Kidney epithelial cell (primary cell): ENCODE results near the gene ERFE. TPM values are rescaled to one million over a fixed set of nuclear protein-coding genes. Genes with fewer than 3 reads are reported as not detected.

Experiments used
- DNase-seq: peaks from one replicate; pipeline ENCODE4 v3.0.0-alpha.2; 2010; ENCODE audit warnings: low read depth
- H3K27me3 ChIP-seq: 2 replicates; pipeline ENCODE4 v1.6.0; 2011; ENCODE audit warnings: low read length; ENCODE audit not compliant: control insufficient read depth, insufficient read depth
- H3K36me3 ChIP-seq: 2 replicates; pipeline ENCODE4 v1.5.1; 2011; ENCODE audit warnings: low read length; ENCODE audit not compliant: control insufficient read depth, insufficient read depth
- H3K4me3 ChIP-seq: 2 replicates; pipeline ENCODE4 v1.5.1; 2011; ENCODE audit warnings: low read depth, mild to moderate bottlenecking, control low read depth, low read length
- total RNA-seq: library from RNA; depleted of rRNA; stranded (reverse); fragments of >200 nt; gene quantifications from 2 replicates; pipeline ENCODE4 v1.2.3, GENCODE V29; 2015
- TF ChIP-seq, protein P1 (sequence below): IDR thresholded peaks from 2 replicates; pipeline ENCODE4 v1.5.1; 2011; ENCODE audit warnings: mild to moderate bottlenecking, moderate library complexity, low read length, control low read depth, inconsistent platforms; ENCODE audit not compliant: insufficient read depth, poor library complexity, severe bottlenecking

Gene ERFE
- total RNA-seq, 1 donor from 2014 or later = 106 TPM

DNA sequence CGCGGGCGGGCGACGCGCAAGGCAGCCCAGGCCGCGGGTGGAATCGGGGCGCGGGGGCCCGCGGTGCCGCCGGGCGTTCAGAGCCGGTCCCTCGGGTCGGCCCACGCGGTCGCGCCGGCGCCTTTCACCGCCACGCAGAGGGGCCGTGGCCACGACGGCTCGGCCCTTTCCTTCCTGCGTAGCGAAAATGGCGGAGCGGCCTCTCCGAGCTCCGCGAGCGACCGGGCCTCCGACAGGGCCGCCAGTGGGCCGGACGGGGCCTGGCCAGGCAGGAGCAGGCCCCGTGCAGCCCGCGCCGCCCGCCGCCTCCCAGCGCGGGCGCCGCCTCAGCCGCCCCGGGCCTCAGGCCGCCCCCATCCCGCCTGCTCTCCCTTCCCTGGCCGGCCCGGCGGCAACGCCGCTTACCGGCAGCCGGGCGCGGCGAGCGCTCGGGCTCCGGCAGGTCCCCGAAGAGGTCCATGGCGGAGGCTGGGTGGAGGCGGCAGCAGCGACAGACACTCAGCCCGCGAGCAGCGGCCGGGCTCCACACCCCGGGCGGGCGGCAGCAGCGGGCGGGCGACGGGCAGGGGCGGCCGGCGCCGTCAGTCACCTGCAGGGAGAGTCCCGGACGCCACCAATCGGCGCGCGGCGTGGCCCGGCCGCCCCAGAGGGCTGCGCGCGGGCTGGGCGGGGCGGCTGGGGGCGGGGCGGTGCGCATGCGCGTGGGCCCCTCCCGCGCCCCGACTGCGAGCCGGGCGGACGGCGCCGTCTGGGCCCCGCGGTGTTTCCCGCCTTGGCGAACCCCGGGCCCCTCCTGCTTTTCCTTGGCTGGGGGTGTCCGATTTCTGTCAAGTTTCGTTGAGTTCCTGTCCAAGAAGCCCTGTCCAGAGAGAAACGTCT, 44.6 kb downstream of the ERFE start, which contains the start of gene ILKAP:
TSS of gene ILKAP (minus strand) at position 602 of the 879 bp plus-strand sequence. CDS start at position 460, 142 bp downstream.
- no peaks in the 10 kb centered on the region for H3K36me3 ChIP-seq
- no peak for DNase-seq
- TF ChIP-seq, protein P1, sequence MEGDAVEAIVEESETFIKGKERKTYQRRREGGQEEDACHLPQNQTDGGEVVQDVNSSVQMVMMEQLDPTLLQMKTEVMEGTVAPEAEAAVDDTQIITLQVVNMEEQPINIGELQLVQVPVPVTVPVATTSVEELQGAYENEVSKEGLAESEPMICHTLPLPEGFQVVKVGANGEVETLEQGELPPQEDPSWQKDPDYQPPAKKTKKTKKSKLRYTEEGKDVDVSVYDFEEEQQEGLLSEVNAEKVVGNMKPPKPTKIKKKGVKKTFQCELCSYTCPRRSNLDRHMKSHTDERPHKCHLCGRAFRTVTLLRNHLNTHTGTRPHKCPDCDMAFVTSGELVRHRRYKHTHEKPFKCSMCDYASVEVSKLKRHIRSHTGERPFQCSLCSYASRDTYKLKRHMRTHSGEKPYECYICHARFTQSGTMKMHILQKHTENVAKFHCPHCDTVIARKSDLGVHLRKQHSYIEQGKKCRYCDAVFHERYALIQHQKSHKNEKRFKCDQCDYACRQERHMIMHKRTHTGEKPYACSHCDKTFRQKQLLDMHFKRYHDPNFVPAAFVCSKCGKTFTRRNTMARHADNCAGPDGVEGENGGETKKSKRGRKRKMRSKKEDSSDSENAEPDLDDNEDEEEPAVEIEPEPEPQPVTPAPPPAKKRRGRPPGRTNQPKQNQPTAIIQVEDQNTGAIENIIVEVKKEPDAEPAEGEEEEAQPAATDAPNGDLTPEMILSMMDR = no peak
- no peaks in the 10 kb centered on the region for H3K27me3 ChIP-seq
- peak within 1 kb of the TSS; percentile 74 for H3K4me3 ChIP-seq

- Histone ChIP-seq H3K36me3 (no peaks in the 10 kb centered on the region), H3K27me3 (no peaks in the 10 kb centered on the region), H3K4me3 (peak overlapping the region; percentile 38)
- TF ChIP-seq, protein P1 = no peak
- DNase-seq = no peak
Observed at GRCh38 chr2:238203973-238204683, 45.4 kb downstream of the ERFE start.

- no peak for DNase-seq
- Histone ChIP-seq H3K36me3 (no peaks in the 10 kb centered on the region), H3K27me3 (no peaks in the 10 kb centered on the region), H3K4me3 (no peak overlapping the region)
- TF ChIP-seq, protein P1 = no peak
Observed at GRCh38 chr2:238207006-238207405, 48.2 kb downstream of the ERFE start.

DNA sequence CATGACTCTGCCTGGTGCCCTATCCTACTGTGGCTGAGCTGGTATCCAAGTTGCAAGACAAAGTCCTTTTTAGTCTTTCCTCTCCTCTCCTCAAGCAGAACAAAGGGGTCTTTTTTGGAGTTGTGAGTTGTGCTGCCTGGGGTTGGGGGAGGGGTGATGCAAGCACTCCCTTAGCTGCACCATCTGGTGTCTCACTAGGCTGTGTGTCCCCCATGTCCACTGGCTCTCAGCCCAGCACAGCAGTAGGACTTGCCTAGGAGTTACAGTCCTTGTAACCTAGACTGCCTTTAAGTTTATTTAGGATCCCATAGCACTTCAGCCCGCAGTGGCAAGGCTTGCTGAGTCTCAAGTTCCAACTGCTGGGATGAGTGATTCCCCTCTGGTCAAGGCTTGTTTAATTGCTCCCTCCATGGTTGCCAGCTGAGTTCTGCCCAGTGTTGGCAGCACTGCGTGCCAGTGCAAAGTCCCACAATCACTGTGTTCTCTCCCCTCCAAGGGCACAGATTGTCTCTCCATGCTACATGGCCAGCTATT, 57.9 kb downstream of the ERFE start:
- TF ChIP-seq, protein P1 = no peak
- no peak overlapping the region for H3K4me3 ChIP-seq
- no peaks in the 10 kb centered on the region for H3K36me3 ChIP-seq
- H3K27me3 ChIP-seq = no peaks in the 10 kb centered on the region
- no peak for DNase-seq

Other genes starting within 250 kb of the ERFE start
- 62.3 and 116 TPM in 2 replicates for gene UBE2F, start 192.0 kb upstream of the ERFE start, total RNA-seq
- 24.9 and 32.1 TPM in 2 replicates for gene SCLY, start 98.0 kb upstream of the ERFE start, total RNA-seq
- 3.5 and 3.8 TPM in 2 replicates for gene ESPNL, start 58.6 kb upstream of the ERFE start, total RNA-seq
- 1.2 and 2.4 TPM in 2 replicates for gene KLHL30, start 20.3 kb upstream of the ERFE start, total RNA-seq
- gene ILKAP, start 44.7 kb downstream of the ERFE start, total RNA-seq = 26.5 and 29.5 TPM in 2 replicates
- 49.7 and 50.1 TPM in 2 replicates for gene HES6, start 81.1 kb downstream of the ERFE start, total RNA-seq
- 3.3 and 5.3 TPM in 2 replicates for gene PER2, start 129.6 kb downstream of the ERFE start, total RNA-seq
- gene TRAF3IP1, start 161.5 kb downstream of the ERFE start, total RNA-seq = 9.4 and 11.4 TPM in 2 replicates